GM12872 (cell line): ENCODE measurements around the gene RERE.

Experiments
- TF ChIP-seq, protein P1 (sequence below): IDR thresholded peaks from 3 replicates; pipeline ENCODE4 v1.5.1; 2011; ENCODE audit warnings: low read depth, mild to moderate bottlenecking, low read length, moderate library complexity; ENCODE audit not compliant: insufficient read depth

The RERE gene

GRCh38 chr1:8370046-8370881 lies 447.2 kb downstream of the RERE start:
- TF ChIP-seq, protein P1, sequence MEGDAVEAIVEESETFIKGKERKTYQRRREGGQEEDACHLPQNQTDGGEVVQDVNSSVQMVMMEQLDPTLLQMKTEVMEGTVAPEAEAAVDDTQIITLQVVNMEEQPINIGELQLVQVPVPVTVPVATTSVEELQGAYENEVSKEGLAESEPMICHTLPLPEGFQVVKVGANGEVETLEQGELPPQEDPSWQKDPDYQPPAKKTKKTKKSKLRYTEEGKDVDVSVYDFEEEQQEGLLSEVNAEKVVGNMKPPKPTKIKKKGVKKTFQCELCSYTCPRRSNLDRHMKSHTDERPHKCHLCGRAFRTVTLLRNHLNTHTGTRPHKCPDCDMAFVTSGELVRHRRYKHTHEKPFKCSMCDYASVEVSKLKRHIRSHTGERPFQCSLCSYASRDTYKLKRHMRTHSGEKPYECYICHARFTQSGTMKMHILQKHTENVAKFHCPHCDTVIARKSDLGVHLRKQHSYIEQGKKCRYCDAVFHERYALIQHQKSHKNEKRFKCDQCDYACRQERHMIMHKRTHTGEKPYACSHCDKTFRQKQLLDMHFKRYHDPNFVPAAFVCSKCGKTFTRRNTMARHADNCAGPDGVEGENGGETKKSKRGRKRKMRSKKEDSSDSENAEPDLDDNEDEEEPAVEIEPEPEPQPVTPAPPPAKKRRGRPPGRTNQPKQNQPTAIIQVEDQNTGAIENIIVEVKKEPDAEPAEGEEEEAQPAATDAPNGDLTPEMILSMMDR = no peak

- TF ChIP-seq, protein P1 = no peak
Measured at GRCh38 chr1:8368956-8369639, 448.3 kb downstream of the RERE start.

DNA sequence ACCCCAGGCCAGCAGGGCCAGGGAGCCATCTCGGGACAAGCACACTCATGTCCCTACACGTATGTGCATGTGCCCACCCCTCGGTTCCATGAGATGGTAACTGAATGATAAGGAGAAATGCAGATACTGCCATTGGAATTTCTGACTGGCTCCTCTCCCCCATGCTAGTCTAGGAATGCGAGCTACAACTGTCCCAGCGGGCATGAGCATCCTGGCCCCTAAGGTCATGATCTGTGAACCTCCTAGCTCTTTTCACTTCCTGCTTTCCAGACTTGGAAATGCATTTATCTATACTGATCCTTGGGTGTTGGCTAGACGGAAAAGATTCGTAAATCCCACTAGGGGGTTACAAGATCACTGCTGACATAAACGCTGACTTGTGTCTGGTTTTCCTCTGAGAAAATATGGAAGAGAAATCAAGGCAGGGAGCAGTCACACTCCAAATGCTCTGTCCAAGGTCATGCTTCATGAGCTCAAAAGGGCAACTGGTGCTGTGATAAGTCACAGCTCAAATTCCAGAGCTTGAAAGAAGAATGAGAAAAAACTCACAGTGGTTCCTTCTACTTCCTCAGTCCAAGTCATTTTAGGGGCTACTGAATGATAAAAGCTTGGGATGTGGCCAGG lies 449.8 kb downstream of the RERE start:
- TF ChIP-seq, protein P1 = no peak

DNA sequence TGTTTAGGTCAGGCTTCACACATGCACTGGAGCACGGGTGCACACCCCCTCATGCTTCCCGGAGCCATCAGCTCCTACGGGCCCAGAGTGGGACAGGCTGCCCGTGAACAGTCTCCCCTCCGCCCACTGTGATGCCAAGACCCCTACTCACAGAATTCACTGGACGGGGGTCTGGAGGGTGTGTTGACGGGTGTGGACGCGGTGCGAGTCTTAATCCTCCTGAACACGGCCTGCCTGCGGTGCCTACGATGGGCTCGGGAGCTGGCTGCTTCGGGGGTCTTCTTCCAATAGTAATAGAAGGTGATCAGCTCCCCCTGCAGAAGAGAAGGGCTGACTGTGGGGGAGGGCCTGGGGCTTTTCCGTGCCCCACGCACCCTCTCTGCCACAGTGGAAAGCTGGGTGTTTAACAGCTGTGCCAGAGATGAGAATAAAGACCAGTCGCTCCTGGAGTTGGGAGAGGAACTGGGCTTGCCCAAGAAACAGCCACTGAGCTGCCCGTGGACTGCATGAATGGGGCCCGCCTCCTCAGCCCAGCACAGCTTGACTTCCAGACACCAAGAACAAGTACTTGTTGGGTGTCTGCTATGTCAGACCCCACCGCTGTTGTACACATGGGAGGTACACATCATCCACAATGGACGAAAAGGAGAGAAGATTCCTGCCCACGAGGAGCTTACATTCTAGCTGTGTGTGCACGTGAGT lies 451.6 kb downstream of the RERE start:
- TF ChIP-seq, protein P1 = no peak

GRCh38 chr1:8364528-8365442 lies 452.7 kb downstream of the RERE start:
- TF ChIP-seq, protein P1 = no peak

DNA sequence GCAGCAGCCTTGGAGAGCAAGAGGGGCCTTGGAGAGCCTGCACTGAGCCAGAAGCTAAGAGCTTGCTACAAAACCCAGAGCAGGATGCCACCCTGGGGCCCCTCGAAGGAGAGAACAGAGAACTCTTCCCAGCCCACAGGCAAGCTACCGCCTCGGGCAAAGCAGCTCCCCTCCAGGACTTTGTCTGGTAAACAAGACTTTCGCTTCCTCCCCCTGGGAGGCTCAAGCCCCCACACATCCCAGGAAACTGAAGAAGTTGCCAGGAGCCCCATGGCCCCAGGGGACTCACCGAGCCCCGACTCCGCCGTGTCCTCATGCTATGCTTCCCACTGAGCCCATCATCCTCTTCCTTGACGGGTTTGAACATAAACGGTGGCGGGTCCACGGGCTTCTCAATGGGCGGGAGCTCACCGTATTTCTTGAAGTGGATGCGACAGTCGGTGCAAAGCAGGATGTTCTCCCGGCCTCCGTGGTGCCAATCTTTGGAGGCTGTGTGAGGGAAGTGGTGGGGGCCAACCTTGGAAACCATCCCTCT lies 453.6 kb downstream of the RERE start:
- TF ChIP-seq, protein P1 = no peak
